Pancreas (tissue), 10 donors: ENCODE measurements around the gene PGAP3. TPM values are rescaled to one million over a fixed set of nuclear protein-coding genes. Genes with fewer than 3 reads are reported as not detected.
A peak's percentile ranks its signal among the peaks of the same experiment; 100 is the strongest.
"Not testable (repeated sequence)": the region's sequence is repeated elsewhere in the genome, so short reads cannot be mapped to it uniquely, and the experiment has no call there.

Experiments used
- ATAC-seq, 4 donors: fragments of 200-7000 bp; cut with Tn5 transposase; one replicate each; pipeline versions ENCODE4 v1.8.0 to v1.9.1; 2020; ENCODE audit warnings: mild to moderate bottlenecking in 4 of 4, moderate library complexity in 4 of 4
- DNase-seq, 6 donors: peaks; one replicate each; pipeline ENCODE4 v3.0.0-alpha.2; 2020
- FAIRE-seq: peaks from 2 replicates; lab custom pipeline; 2012; peaks lifted over from hg19 to GRCh38; lab: Jason Lieb, UNC
- H3K27ac ChIP-seq, 4 donors: fragments of 200-600 bp; sonication (generic); 1 replicate in 3 of 4; 2 replicates in 1 of 4; pipeline versions ENCODE4 v1.5.0 to v1.8.0; 2020
- H3K27me3 ChIP-seq, 4 donors: fragments of 200-600 bp; one replicate each; pipeline ENCODE4 v1.8.0; 2021
- H3K36me3 ChIP-seq, 3 donors: fragments of 200-600 bp; sonication (generic) in 1 of 3; one replicate each; pipeline versions ENCODE4 v1.5.0 to v1.8.0; 2020 to 2021
- H3K4me1 ChIP-seq, 3 donors: fragments of 200-600 bp; one replicate each; pipeline ENCODE4 v1.8.0; 2021
- H3K4me3 ChIP-seq, 4 donors: fragments of 200-600 bp; sonication (generic) in 2 of 4; one replicate each; pipeline versions ENCODE4 v1.5.0 to v1.8.0; 2020 to 2021
- H3K9me3 ChIP-seq, 4 donors: fragments of 200-600 bp; one replicate each; pipeline ENCODE4 v1.8.0; 2021
- CTCF ChIP-seq, 4 donors: fragments of 200-600 bp; sonication (generic) in 3 of 4; IDR thresholded peaks; one replicate each; pipeline versions ENCODE4 v1.5.0 to v1.8.0; 2021; ENCODE audit warnings: antibody characterized with exemption in 4 of 4
- WGBS, 2 donors: extraction: QIAGEN DNeasy Blood & Tissue Kit; methylation state at CpG; one replicate each; pipeline ENCODE4 v1.1.7; 2013; 5-methylcytosine and 5-hydroxymethylcytosine counted together
- intact Hi-C, 3 donors: fragments of 100-400 bp; cut with DNase I; formaldehyde crosslinking; loops; one replicate each; pipeline versions ENCODE4 v1.11.1 to v1.14.2; 2022
- polyA plus RNA-seq, 2 donors: library from polyadenylated mRNA; stranded (reverse); fragments of 200-250 nt; gene quantifications; one replicate each; pipeline ENCODE4 v1.2.3, GENCODE V29; 2013
- total RNA-seq, 6 donors: library from RNA; stranded (reverse); fragmentation: NEBNext Ultra II Directional in 4 of 6; extraction: Animal tissue kit (Norgen Biotek cat#: 25700) in 4 of 6; gene quantifications; one replicate each; pipeline versions ENCODE4 v1.2.1 to v1.2.4, GENCODE V29; 2021 to 2023
- donor health status: healthy with polysubstance abuse.
- donor health status: DM: no; HTN: no; CAD: no; lungs with moderate emphysema.
- donor health status: DM: no; HTN: no; CAD: no.
- donor health status: control.
- donor health status: control.
- donor health status: Bipolar disorder and iron deficiency.
- donor health status: DM: yes; HTN: yes; CAD: no.
- donor health status: DM: no; HTN: no; CAD: no.
- donor health status: DM: no; HTN: no; CAD: no.
- donor health status: DM: yes; HTN: yes; CAD: no.

PGAP3 gene
- total and polyA plus RNA-seq, 8 donors, result 19.4 to 46.3 (median 26.9) TPM

- 86 to 91% methylated on average over 8 to 9 of the region's 9 CpGs for WGBS, 2 donors
- no peaks in the 10 kb centered on the region for H3K27me3 ChIP-seq
- no peak for FAIRE-seq
- no peak overlapping the region for H3K4me3 ChIP-seq
- no peak for TF ChIP-seq CTCF (IDR thresholded peaks at IDR 0.05)
- intact Hi-C loops, result no loop called here
- peak in 1 of 6 donors; percentile 66 for DNase-seq
- H3K4me1 ChIP-seq, result peaks cover 0 to 7% (median 0%) of the 10 kb centered on the region in 3 donors
- no peak for ATAC-seq
- peaks cover 0 to 21% (median 7%) of the 10 kb centered on the region in 3 donors for H3K36me3 ChIP-seq
- H3K9me3 ChIP-seq, result no peaks in the 10 kb centered on the region
- no peak overlapping the region for H3K27ac ChIP-seq
These were observed 38.8 kb upstream of the PGAP3 start for GRCh38 chr17:39726617-39727016.

DNA sequence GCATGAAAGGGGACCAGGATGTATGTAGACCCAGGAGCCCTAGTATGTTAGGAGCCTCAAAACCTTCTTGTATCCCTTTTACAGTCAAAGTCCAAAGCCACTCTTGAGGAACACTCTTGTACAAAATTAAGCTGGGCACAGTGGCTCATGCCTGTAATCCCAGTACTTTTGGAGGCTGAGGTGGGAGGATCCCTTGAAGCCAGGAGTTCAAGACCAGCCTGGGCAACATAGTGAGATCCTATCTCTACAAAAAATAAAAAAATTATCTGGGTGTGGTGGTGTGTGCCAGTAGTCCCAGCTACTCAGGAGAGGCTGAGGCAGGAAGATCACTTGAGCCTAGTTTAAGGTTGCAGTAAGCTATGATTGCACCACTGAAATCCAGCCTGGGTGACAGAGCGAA lies 38.1 kb upstream of the PGAP3 start:
- H3K27me3 ChIP-seq, FAIRE-seq, intact Hi-C loops, H3K4me1 ChIP-seq, H3K27ac ChIP-seq, H3K9me3 ChIP-seq, ATAC-seq, DNase-seq, H3K4me3 ChIP-seq: not testable (repeated sequence)
- 96 to 100% methylated on average over 1 of the region's 1 CpG for WGBS, 2 donors
- H3K36me3 ChIP-seq, result peaks cover 0 to 21% (median 7%) of the 10 kb centered on the region in 3 donors

- 93 to 95% methylated on average over 13 of the region's 13 CpGs for WGBS, 2 donors
- intact Hi-C loops, result no loop called here
- no peak overlapping the region for H3K4me3 ChIP-seq
- ATAC-seq (no peak), DNase-seq (peak in 1 of 6 donors; percentile 59), FAIRE-seq (no peak)
- H3K4me1 ChIP-seq, result peaks cover 0 to 5% (median 0%) of the 10 kb centered on the region in 3 donors
- no peaks in the 10 kb centered on the region for H3K27me3 ChIP-seq
- H3K27ac ChIP-seq, result no peak overlapping the region
- H3K9me3 ChIP-seq, result no peaks in the 10 kb centered on the region
- H3K36me3 ChIP-seq, result peaks cover 0 to 21% (median 7%) of the 10 kb centered on the region in 3 donors
- no peak for TF ChIP-seq CTCF (IDR thresholded peaks at IDR 0.05)
These were observed 36.9 kb upstream of the PGAP3 start for GRCh38 chr17:39724731-39725130.

GRCh38 chr17:39722965-39723848 lies 35.4 kb upstream of the PGAP3 start:
- Histone ChIP-seq H3K4me1 (no peaks in the 10 kb centered on the region), H3K9me3 (no peaks in the 10 kb centered on the region), H3K36me3 (peaks cover 0 to 22% (median 7%) of the 10 kb centered on the region in 3 donors), H3K4me3 (no peak overlapping the region), H3K27ac (no peak overlapping the region), H3K27me3 (no peaks in the 10 kb centered on the region)
- ATAC-seq (peak in 2 of 4 donors; percentile 35 to 36), DNase-seq (peak in 1 of 6 donors; percentile 68), FAIRE-seq (no peak)
- TF ChIP-seq CTCF (IDR thresholded peaks at IDR 0.05), result no peak
- intact Hi-C loops, result no loop called here
- 83 to 84% methylated on average over 34 of the region's 34 CpGs for WGBS, 2 donors

DNA sequence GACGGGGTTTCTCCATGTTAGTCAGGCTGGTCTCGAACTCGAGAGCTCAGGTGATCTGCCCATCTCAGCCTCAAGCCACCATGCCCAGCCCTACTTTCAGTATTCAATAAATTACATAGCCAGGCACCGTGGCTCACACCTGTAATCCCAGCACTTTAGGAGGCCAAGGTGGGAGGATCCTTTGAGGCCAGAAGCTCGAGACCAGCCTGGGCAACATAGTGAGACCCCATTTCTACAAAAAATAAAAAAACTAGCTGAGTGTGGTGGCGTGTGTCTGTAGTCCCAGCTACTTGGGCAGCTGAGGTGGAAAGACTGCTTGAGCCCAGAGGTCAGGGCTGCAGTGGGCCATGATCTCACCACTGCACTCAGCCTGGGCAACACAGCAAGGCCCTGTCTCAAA lies 34.2 kb upstream of the PGAP3 start:
- ATAC-seq (no peak), FAIRE-seq (no peak), DNase-seq (peak in 1 of 6 donors; percentile 5)
- no peaks in the 10 kb centered on the region for H3K27me3 ChIP-seq
- H3K27ac ChIP-seq, result no peak overlapping the region
- H3K4me1 ChIP-seq, result no peaks in the 10 kb centered on the region
- TF ChIP-seq CTCF (IDR thresholded peaks at IDR 0.05), result no peak
- H3K36me3 ChIP-seq, result peaks cover 0 to 18% (median 7%) of the 10 kb centered on the region in 3 donors
- no peak overlapping the region for H3K4me3 ChIP-seq
- intact Hi-C loops, result no loop called here
- WGBS, 2 donors, result 94% methylated on average over 6 of the region's 6 CpGs
- no peaks in the 10 kb centered on the region for H3K9me3 ChIP-seq
